HepG2 (cell line): ENCODE measurements around the gene LYPD4. TPM values are rescaled to one million over a fixed set of nuclear protein-coding genes. Genes with fewer than 3 reads are reported as not detected.
A peak's percentile ranks its signal among the peaks of the same experiment; 100 is the strongest.

Experiments used
- ARID2 ChIP-seq: sonication (generic); formaldehyde crosslinking; IDR thresholded peaks from 2 replicates; pipeline ENCODE4 v1.8.1; 2022; ENCODE audit warnings: mild to moderate bottlenecking, missing genetic modification reagents, borderline replicate concordance
- ASH2L ChIP-seq: fragments of 300-600, 200-600 bp; sonication (generic); IDR thresholded peaks from 2 replicates; pipeline ENCODE4 v1.7.0; 2017; ENCODE audit warnings: low read depth, mild to moderate bottlenecking, moderate library complexity, mixed read lengths, low read length; ENCODE audit not compliant: insufficient read length
- ATF4 ChIP-seq, 2 experiments: fragments of 450-650 bp in 1 of 2; sonication (generic) in 1 of 2; formaldehyde crosslinking; IDR thresholded peaks; 2 replicates each; pipeline versions ENCODE4 v1.5.0 to v1.8.0; 2020 to 2022; ENCODE audit warnings: mild to moderate bottlenecking in 1 of 2, missing genetic modification reagents in 1 of 2
- CBFB ChIP-seq: sonication (generic); formaldehyde crosslinking; IDR thresholded peaks from 2 replicates; pipeline ENCODE4 v1.4.0; 2020; ENCODE audit warnings: missing genetic modification reagents
- EED ChIP-seq: sonication (generic); formaldehyde crosslinking; IDR thresholded peaks from 2 replicates; pipeline ENCODE4 v1.5.0; 2020; ENCODE audit warnings: mild to moderate bottlenecking, missing genetic modification reagents
- GTF3A ChIP-seq: sonication (generic); formaldehyde crosslinking; conservative IDR thresholded peaks from 2 replicates; pipeline ENCODE4 v1.4.0; 2020; ENCODE audit warnings: mild to moderate bottlenecking, missing genetic modification reagents
- HNRNPL ChIP-seq: fragments of 200-400 bp; formaldehyde crosslinking; IDR thresholded peaks from 2 replicates; pipeline ENCODE4 v1.6.1; 2017; ENCODE audit warnings: mild to moderate bottlenecking, low read depth, low read length
- ISX ChIP-seq: sonication (generic); formaldehyde crosslinking; conservative IDR thresholded peaks from 2 replicates; pipeline ENCODE4 v1.5.0; 2020; ENCODE audit warnings: missing genetic modification reagents
- KAT7 ChIP-seq: IDR thresholded peaks from 2 replicates; pipeline ENCODE4 v1.6.1; 2018; ENCODE audit warnings: borderline replicate concordance, missing compliant biosample characterization
- NAIF1 ChIP-seq: sonication (generic); formaldehyde crosslinking; IDR thresholded peaks from 2 replicates; pipeline ENCODE4 v1.5.0; 2020; ENCODE audit warnings: mild to moderate bottlenecking, missing genetic modification reagents, borderline replicate concordance
- NR2F2 ChIP-seq: IDR thresholded peaks from 2 replicates; pipeline ENCODE4 v1.6.1; 2012; ENCODE audit warnings: low read depth, inconsistent platforms, borderline replicate concordance
- PHF20 ChIP-seq: sonication (generic); formaldehyde crosslinking; IDR thresholded peaks from 2 replicates; pipeline ENCODE4 v1.5.0; 2020; ENCODE audit warnings: mild to moderate bottlenecking, missing genetic modification reagents
- POGK ChIP-seq: sonication (generic); formaldehyde crosslinking; conservative IDR thresholded peaks from 2 replicates; pipeline ENCODE4 v1.8.0; 2022; ENCODE audit warnings: mild to moderate bottlenecking, moderate library complexity, missing genetic modification reagents
- SMARCE1 ChIP-seq: fragments of 450-650 bp; IDR thresholded peaks from 2 replicates; pipeline ENCODE4 v1.6.1; 2017; ENCODE audit warnings: borderline replicate concordance
- ZFY ChIP-seq: sonication (generic); formaldehyde crosslinking; IDR thresholded peaks from 2 replicates; pipeline ENCODE4 v1.4.0; 2020; ENCODE audit warnings: missing genetic modification reagents
- ZFYVE20 ChIP-seq: sonication (generic); formaldehyde crosslinking; IDR thresholded peaks from 2 replicates; pipeline ENCODE4 v1.8.0; 2023; ENCODE audit warnings: low read depth, mild to moderate bottlenecking, moderate library complexity, missing genetic modification reagents, borderline replicate concordance
- ZNF138 ChIP-seq: sonication (generic); formaldehyde crosslinking; IDR thresholded peaks from 2 replicates; pipeline ENCODE4 v1.5.0; 2020; ENCODE audit warnings: mild to moderate bottlenecking, low read depth, missing genetic modification reagents
- ZNF263 ChIP-seq: sonication (generic); formaldehyde crosslinking; IDR thresholded peaks from 2 replicates; pipeline ENCODE4 v1.4.0; 2020; ENCODE audit warnings: missing genetic modification reagents
- ZNF350 ChIP-seq: sonication (generic); formaldehyde crosslinking; IDR thresholded peaks from 2 replicates; pipeline ENCODE4 v1.4.0; 2020; ENCODE audit warnings: mild to moderate bottlenecking, low read depth, missing genetic modification reagents, borderline replicate concordance
- ZNF501 ChIP-seq: sonication (generic); formaldehyde crosslinking; IDR thresholded peaks from 2 replicates; pipeline ENCODE4 v1.5.1; 2020; ENCODE audit warnings: mild to moderate bottlenecking, moderate library complexity, missing genetic modification reagents
- ZNF687 ChIP-seq: sonication (generic); formaldehyde crosslinking; IDR thresholded peaks from 2 replicates; pipeline ENCODE4 v1.5.1; 2020; ENCODE audit warnings: mild to moderate bottlenecking, missing genetic modification reagents, moderate library complexity
- ZNF777 ChIP-seq: sonication (generic); formaldehyde crosslinking; IDR thresholded peaks from 2 replicates; pipeline ENCODE4 v1.4.0; 2020; ENCODE audit warnings: missing genetic modification reagents
- ZNF841 ChIP-seq: sonication (generic); formaldehyde crosslinking; IDR thresholded peaks from 2 replicates; pipeline ENCODE4 v1.8.1; 2023; ENCODE audit warnings: missing genetic modification reagents, borderline replicate concordance
- ZNF850 ChIP-seq: sonication (generic); formaldehyde crosslinking; conservative IDR thresholded peaks from 2 replicates; pipeline ENCODE4 v1.9.0; 2021; ENCODE audit warnings: mild to moderate bottlenecking, missing genetic modification reagents
- polyA plus RNA-seq, 8 experiments: library from polyadenylated mRNA; depleted of rRNA in 3 of 8; stranded (reverse) in 7 of 8; unstranded in 1 of 8; fragments of >200 nt; fragmentation: Illumina TruSeq in 4 of 8; extraction: Trizol in 4 of 8; gene quantifications; 2 replicates each; pipeline versions ENCODE4 v1.2.1 to v1.2.3, GENCODE V29; 2011 to 2016; ENCODE audit warnings: low read depth in 4 of 8, missing spikeins in 1 of 8, mixed read lengths in 1 of 8; ENCODE audit not compliant: insufficient read depth in 1 of 8
- total RNA-seq, 5 experiments: library from RNA; depleted of rRNA; stranded (reverse); fragments of >200 nt; fragmentation: Illumina TruSeq; extraction: Trizol; gene quantifications; 2 replicates each; pipeline ENCODE4 v1.2.3, GENCODE V29; 2016; ENCODE audit warnings: low read depth in 1 of 5

Gene LYPD4
- total and polyA plus RNA-seq, 2 of the 13 experiments (the other 11 are each of a cell fraction or from before 2014, with no cell fraction given) = not detected

GRCh38 chr19:41860419-41861115, 16.1 kb upstream of the LYPD4 start (continued):
- TF ChIP-seq ZNF138 (CRISPR knock-in tag) (peak; percentile 8; the same call in 1 of the 2 replicates), ZFY (CRISPR knock-in tag) (peak; percentile 16; the same call in 1 of the 2 replicates), EED (CRISPR knock-in tag) (no peak), ASH2L (peak; percentile 32), ATF4 (CRISPR knock-in tag; IDR thresholded peaks at IDR 0.05) (0 out of 4 replicates have a peak, but pooled peaks of 1 of the 2 experiments have one; percentile 7), NAIF1 (no peak), GTF3A (CRISPR knock-in tag) (no peak), ZNF350 (CRISPR knock-in tag) (no peak), NR2F2 (no peak), CBFB (CRISPR knock-in tag) (no peak), ZNF687 (CRISPR knock-in tag) (peak; percentile 42; the same call in 1 of the 2 replicates), ZFYVE20 (no peak), ARID2 (CRISPR knock-in tag) (0 out of 2 replicates have a peak, but pooled peaks have one; percentile 50), ZNF501 (peak; percentile 21; the same call in 1 of the 2 replicates), ZNF263 (CRISPR knock-in tag) (no peak), KAT7 (CRISPR knock-in tag) (0 out of 2 replicates have a peak, but pooled peaks have one; percentile 18), HNRNPL (0 out of 2 replicates have a peak, but pooled peaks have one; percentile 14), ZNF850 (CRISPR knock-in tag) (no peak), ISX (CRISPR knock-in tag) (0 out of 2 replicates have a peak, but pooled peaks have one; percentile 25), POGK (CRISPR knock-in tag) (peak; percentile 7; the same call in 1 of the 2 replicates), ZNF777 (CRISPR knock-in tag) (no peak), ZNF841 (no peak), SMARCE1 (no peak), PHF20 (no peak)
